ENCODE results near the gene NPDC1.

NPDC1 gene

DNA sequence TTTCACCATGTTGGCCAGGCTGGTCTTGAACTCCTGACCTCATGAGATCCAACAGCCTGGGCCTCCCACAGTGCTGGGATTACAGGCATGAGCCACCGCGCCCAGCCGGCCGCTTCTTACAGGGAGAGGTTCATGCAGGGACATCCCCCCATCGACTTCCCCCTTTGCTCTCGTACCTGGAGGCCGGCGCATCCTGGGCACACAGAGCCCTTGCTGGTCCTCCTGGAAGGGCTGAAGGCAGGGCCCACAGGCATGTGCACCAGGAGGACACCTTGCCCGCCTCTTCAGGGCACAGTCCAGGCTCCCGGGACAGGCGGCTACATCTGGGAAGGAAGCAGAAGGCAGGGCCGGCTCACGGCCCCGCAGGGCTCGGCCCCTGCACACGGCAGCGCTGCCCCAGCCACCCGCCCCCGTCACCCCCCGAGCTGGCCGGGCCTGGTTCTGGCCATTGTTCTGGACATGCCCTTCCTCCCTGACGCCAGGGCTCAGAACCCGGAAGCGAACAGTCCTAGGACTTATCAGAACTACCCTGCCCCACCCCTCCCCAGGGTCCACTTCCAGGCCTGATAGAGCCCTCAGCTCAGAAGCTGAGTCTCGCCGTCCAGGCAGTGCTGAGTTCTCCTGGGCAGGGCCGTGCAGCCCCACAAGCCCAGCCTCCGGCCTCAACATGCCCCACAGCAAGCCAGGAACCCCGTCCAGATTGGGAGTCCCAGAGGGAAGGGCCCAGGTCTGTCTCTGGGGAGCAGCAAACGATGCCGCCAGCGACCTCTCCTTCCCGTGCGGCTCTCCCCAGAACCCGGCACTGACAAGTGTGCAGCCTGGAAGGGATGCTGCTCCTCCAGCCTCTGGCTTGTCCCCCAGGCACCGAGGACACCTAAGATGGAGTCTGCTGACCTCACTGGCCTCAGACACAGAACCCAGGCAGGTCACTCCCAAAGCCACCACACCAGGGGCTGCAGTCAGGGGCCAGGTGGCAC is 2.9 kb downstream of the NPDC1 start:
- no peak for DNase-seq (ENCODE audit: low read depth)
- TF ChIP-seq CTCF (IDR thresholded peaks at IDR 0.05; ENCODE audit: low read depth, low read length, missing control alignments): no peak
- no peak overlapping the region for H3K4me3 ChIP-seq (ENCODE audit: low read depth, low read length)

- no peak for DNase-seq (ENCODE audit: low read depth)
- TF ChIP-seq CTCF (IDR thresholded peaks at IDR 0.05; ENCODE audit: low read depth, low read length, missing control alignments): no peak
- no peak overlapping the region for H3K4me3 ChIP-seq (ENCODE audit: low read depth, low read length)
Measured at GRCh38 chr9:137041124-137041523, 4.9 kb downstream of the NPDC1 start.

DNA sequence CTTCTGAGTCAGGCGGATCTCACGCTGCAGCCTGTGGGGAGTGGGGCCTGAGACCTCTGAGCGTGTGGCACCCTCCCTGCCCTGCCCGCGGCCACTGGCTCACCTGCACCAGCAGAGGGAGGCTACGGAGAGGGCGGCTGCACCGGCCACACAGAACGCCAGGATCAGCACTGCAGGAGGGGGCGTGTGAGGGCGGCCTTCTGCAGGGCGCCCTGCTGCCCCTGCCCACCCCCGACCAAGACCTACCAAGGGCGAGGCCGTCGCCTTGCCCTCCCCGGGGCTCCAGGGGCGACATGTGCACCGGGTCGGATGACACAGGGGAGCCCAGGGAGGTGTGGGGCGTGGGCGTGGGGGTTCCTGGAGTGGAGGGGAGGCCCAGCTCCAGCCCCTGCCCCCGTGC is 5.4 kb downstream of the NPDC1 start:
- H3K4me3 ChIP-seq (ENCODE audit: low read depth, low read length): no peak overlapping the region
- no peak for TF ChIP-seq CTCF (IDR thresholded peaks at IDR 0.05; ENCODE audit: low read depth, low read length, missing control alignments)
- no peak for DNase-seq (ENCODE audit: low read depth)

- H3K4me3 ChIP-seq (ENCODE audit: low read depth, low read length): no peak overlapping the region
- TF ChIP-seq CTCF (IDR thresholded peaks at IDR 0.05; ENCODE audit: low read depth, low read length, missing control alignments): no peak
- no peak for DNase-seq (ENCODE audit: low read depth)
Measured at GRCh38 chr9:137039611-137040366, 6.2 kb downstream of the NPDC1 start.

DNA sequence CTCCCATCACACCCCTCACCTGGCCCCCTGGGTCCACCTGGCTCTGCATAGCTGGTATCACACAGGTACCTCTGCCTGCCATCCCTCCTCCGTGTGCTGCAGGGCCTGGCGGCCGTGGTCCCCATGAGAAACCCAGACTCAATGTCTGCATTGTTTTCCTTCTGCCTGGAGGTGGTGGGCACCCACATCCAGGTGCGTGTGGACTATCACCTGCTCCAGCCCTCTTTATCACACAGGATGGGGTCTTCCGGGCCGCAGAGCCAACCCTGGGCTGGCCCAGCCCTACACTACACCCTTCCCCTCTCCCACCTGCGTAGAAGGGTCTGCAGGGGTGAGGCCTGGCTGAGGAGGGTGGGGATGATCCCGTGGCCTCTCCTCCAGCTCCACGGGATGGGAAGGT is 7.1 kb downstream of the NPDC1 start:
- TF ChIP-seq CTCF (IDR thresholded peaks at IDR 0.05; ENCODE audit: low read depth, low read length, missing control alignments): no peak
- DNase-seq (ENCODE audit: low read depth): no peak
- no peak overlapping the region for H3K4me3 ChIP-seq (ENCODE audit: low read depth, low read length)

DNA sequence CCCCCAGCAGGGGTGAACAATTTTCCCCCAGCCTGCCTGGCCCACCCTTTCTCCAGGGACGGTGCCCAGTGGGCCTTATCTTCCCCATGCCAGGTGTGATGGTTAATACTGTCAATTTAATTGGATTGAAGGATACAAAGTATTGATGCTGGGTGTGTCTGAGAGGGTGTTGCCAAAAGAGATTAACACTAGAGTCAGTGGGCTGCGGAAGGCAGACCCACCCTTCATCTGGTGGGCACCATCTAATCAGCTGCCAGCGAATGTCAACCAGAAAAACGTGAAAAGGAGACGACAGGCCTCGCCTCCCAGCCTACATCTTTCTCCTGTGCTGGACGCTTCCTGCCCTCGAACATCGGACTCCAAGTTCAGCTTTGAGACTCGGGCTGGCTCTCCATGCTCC is 8.5 kb downstream of the NPDC1 start:
- no peak for TF ChIP-seq CTCF (IDR thresholded peaks at IDR 0.05; ENCODE audit: low read depth, low read length, missing control alignments)
- no peak for DNase-seq (ENCODE audit: low read depth)
- H3K4me3 ChIP-seq (ENCODE audit: low read depth, low read length): no peak overlapping the region

All from GM12864 (cell line).